ENCODE measurements around the gene ACSS3. TPM values are rescaled to one million over a fixed set of nuclear protein-coding genes. Genes with fewer than 3 reads are reported as not detected.

ACSS3 gene
- total and polyA plus RNA-seq, 2 donors (not counting 3 experiments of a cell fraction or from before 2014, with no cell fraction given): 0.12 to 0.86 TPM

- H3K27me3 ChIP-seq (ENCODE audit: control insufficient read depth in 2 of 2, insufficient read depth in 2 of 2, low read length in 2 of 2): peaks cover 0 to 2% of the 10 kb centered on the region in 2 experiments
- no peak overlapping the region for H2AFZ ChIP-seq (ENCODE audit: low read depth, low read length)
- DNase-seq (ENCODE audit: low read depth, low spot score) (no peak), FAIRE-seq (no peak)
- H3K79me2 ChIP-seq (ENCODE audit: control insufficient read depth, insufficient read depth, low read length): no peaks in the 10 kb centered on the region
- intact Hi-C loops (cut with micrococcal nuclease): no loop called here
- H3K9ac ChIP-seq (replicated peaks; ENCODE audit: extremely low read depth, insufficient read depth, low read length): no peak overlapping the region
- POLR2A ChIA-PET: no interaction called here
- CTCF ChIA-PET: interaction anchor here (1.1 kb wide), 1 partner anchor 26 kb away, joined by 3 read pairs; no protein-coding TSS in a partner anchor
- no peaks in the 10 kb centered on the region for H3K4me1 ChIP-seq (ENCODE audit: control insufficient read depth, extremely low read depth, insufficient read depth, low read length)
- no peaks in the 10 kb centered on the region for H3K9me1 ChIP-seq (replicated peaks; ENCODE audit: control insufficient read depth, extremely low read depth, insufficient read depth, low read length)
- no peak overlapping the region for H3K4me2 ChIP-seq (ENCODE audit: insufficient read depth, low read length)
- no peak for TF ChIP-seq FOS (IDR thresholded peaks at IDR 0.05; ENCODE audit: borderline replicate concordance, insufficient read depth, low read length)
- TF ChIP-seq JUN (IDR thresholded peaks at IDR 0.05; ENCODE audit: borderline replicate concordance, insufficient read depth, insufficient read length, low read depth): no peak
- TF ChIP-seq MYC (IDR thresholded peaks at IDR 0.05; ENCODE audit: low read depth, low read length): no peak
- no peak for TF ChIP-seq EZH2 (IDR thresholded peaks at IDR 0.05; ENCODE audit: borderline replicate concordance, low read depth, low read length, severe bottlenecking)
- TF ChIP-seq, protein P1, sequence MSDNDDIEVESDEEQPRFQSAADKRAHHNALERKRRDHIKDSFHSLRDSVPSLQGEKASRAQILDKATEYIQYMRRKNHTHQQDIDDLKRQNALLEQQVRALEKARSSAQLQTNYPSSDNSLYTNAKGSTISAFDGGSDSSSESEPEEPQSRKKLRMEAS (IDR thresholded peaks at IDR 0.05; ENCODE audit: insufficient read depth, insufficient read length): no peak
- dilution Hi-C loops (cut with MboI; ENCODE audit: extremely low pct_ligation_motif_present, low sequenced_read_pairs): no loop called here
- H4K20me1 ChIP-seq (replicated peaks; ENCODE audit: control insufficient read depth, extremely low read depth, insufficient read depth, low read length): no peaks in the 10 kb centered on the region
- H3K36me3 ChIP-seq (ENCODE audit: control insufficient read depth in 2 of 2, extremely low read depth in 1 of 2, insufficient read depth in 2 of 2, low read length in 2 of 2): no peaks in the 10 kb centered on the region
- no peak overlapping the region for H3K27ac ChIP-seq (ENCODE audit: insufficient read depth, low read depth, low read length)
- no peak overlapping the region for H3K4me3 ChIP-seq (replicated peaks in 1 of 3; ENCODE audit: insufficient read depth in 1 of 3, low read depth in 1 of 3, low read length in 3 of 3)
- no TSS peak for BruUV-seq (replicated peaks)
- H3K9me3 ChIP-seq (replicated peaks; ENCODE audit: control insufficient read depth, insufficient read depth, low read length): no peaks in the 10 kb centered on the region
Observed at GRCh38 chr12:81231574-81232368, 153.9 kb downstream of the ACSS3 start.

DNA sequence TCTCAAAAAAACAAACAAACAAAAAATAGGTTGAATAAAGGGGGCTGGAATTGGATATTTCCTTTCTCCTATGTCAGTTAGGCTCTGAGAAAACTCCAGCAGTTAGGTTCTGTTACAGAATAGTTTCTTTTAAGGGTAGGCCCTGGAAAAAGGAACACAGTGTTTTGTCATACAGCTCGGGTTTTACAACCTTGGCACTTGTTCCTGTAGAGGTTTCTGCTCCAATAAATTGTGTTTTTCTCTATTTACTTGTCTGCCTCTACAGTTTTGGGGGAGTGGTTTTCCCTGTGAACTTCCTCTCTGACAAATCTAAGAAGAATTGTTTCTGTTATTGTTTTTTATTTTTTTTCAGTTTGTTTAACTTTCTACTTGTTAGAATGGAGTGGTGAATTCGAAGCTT is 167.6 kb downstream of the ACSS3 start:
- FAIRE-seq: no peak
- intact Hi-C loops (cut with micrococcal nuclease): no loop called here
- Histone ChIP-seq H4K20me1 (replicated peaks; ENCODE audit: control insufficient read depth, extremely low read depth, insufficient read depth, low read length) (no peaks in the 10 kb centered on the region), H3K36me3 (ENCODE audit: control insufficient read depth in 2 of 2, extremely low read depth in 1 of 2, insufficient read depth in 2 of 2, low read length in 2 of 2) (no peaks in the 10 kb centered on the region), H3K9me3 (replicated peaks; ENCODE audit: control insufficient read depth, insufficient read depth, low read length) (no peaks in the 10 kb centered on the region), H3K27ac (ENCODE audit: insufficient read depth, low read depth, low read length) (no peak overlapping the region), H3K4me1 (ENCODE audit: control insufficient read depth, extremely low read depth, insufficient read depth, low read length) (no peaks in the 10 kb centered on the region), H3K9me1 (replicated peaks; ENCODE audit: control insufficient read depth, extremely low read depth, insufficient read depth, low read length) (no peaks in the 10 kb centered on the region), H2AFZ (ENCODE audit: low read depth, low read length) (no peak overlapping the region), H3K79me2 (ENCODE audit: control insufficient read depth, insufficient read depth, low read length) (no peaks in the 10 kb centered on the region), H3K9ac (replicated peaks; ENCODE audit: extremely low read depth, insufficient read depth, low read length) (no peak overlapping the region), H3K4me3 (replicated peaks in 1 of 3; ENCODE audit: insufficient read depth in 1 of 3, low read depth in 1 of 3, low read length in 3 of 3) (no peak overlapping the region), H3K4me2 (ENCODE audit: insufficient read depth, low read length) (no peak overlapping the region), H3K27me3 (ENCODE audit: control insufficient read depth in 2 of 2, insufficient read depth in 2 of 2, low read length in 2 of 2) (no peaks in the 10 kb centered on the region)
- TF ChIP-seq FOS (IDR thresholded peaks at IDR 0.05; ENCODE audit: borderline replicate concordance, insufficient read depth, low read length) (no peak), GATA2 (IDR thresholded peaks at IDR 0.05; ENCODE audit: insufficient read depth, insufficient read length, low read depth, low read length) (no peak), MYC (IDR thresholded peaks at IDR 0.05; ENCODE audit: low read depth, low read length) (no peak), POLR2A (IDR thresholded peaks at IDR 0.05; ENCODE audit: low read depth, low read length) (no peak), EZH2 (IDR thresholded peaks at IDR 0.05; ENCODE audit: borderline replicate concordance, low read depth, low read length, severe bottlenecking) (no peak), POLR2AphosphoS5 (IDR thresholded peaks at IDR 0.05; ENCODE audit: insufficient read depth, low read depth, low read length) (no peak), JUN (IDR thresholded peaks at IDR 0.05; ENCODE audit: borderline replicate concordance, insufficient read depth, insufficient read length, low read depth) (no peak)
- TF ChIP-seq, protein P1 (IDR thresholded peaks at IDR 0.05; ENCODE audit: insufficient read depth, insufficient read length): no peak
- TF ChIP-seq, protein P2, sequence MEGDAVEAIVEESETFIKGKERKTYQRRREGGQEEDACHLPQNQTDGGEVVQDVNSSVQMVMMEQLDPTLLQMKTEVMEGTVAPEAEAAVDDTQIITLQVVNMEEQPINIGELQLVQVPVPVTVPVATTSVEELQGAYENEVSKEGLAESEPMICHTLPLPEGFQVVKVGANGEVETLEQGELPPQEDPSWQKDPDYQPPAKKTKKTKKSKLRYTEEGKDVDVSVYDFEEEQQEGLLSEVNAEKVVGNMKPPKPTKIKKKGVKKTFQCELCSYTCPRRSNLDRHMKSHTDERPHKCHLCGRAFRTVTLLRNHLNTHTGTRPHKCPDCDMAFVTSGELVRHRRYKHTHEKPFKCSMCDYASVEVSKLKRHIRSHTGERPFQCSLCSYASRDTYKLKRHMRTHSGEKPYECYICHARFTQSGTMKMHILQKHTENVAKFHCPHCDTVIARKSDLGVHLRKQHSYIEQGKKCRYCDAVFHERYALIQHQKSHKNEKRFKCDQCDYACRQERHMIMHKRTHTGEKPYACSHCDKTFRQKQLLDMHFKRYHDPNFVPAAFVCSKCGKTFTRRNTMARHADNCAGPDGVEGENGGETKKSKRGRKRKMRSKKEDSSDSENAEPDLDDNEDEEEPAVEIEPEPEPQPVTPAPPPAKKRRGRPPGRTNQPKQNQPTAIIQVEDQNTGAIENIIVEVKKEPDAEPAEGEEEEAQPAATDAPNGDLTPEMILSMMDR (IDR thresholded peaks at IDR 0.05; ENCODE audit: extremely low read depth in 1 of 2, insufficient read depth in 1 of 2, low read depth in 1 of 2, low read length in 2 of 2): no peak
- CTCF ChIA-PET: interaction anchor here (1.0 kb wide), 1 partner anchor 12 kb away, joined by 5 read pairs; no protein-coding TSS in a partner anchor
- no peak for DNase-seq (ENCODE audit: low read depth, low spot score)
- dilution Hi-C loops (cut with MboI; ENCODE audit: extremely low pct_ligation_motif_present, low sequenced_read_pairs): no loop called here
- POLR2A ChIA-PET: no interaction called here
- BruUV-seq (replicated peaks): no TSS peak

All from endothelial cell of umbilical vein (primary cell).